ENCODE measurements around the gene VWA7.

DNA sequence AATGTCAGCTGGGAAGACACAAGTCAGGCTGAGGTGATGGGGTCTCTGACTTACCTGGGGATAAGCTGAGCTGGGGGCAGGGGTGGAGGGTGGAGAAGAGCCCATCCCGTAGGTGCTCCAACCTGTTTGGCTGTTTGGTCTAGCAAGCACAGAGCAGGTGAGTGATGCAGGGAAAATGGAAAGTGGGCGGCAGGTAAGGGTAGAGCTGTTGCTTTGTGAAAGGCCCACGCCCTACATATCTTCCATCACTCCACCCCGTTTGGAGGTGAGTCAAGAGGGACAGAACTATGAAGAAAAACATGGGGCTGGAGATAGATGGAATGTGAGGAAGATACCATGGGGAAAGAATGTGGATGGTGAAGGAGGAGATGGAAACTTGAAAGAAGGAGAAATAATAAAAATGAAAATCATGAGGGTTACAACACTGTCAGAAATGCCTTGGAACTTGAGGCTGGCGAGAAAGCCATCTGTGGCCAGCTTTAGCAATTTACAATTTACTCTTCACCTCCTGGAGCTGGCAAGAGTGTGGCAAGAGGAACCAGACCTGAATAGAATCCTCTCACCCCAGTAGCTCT is 56.8 kb downstream of the VWA7 start:
- TF ChIP-seq, protein P1, sequence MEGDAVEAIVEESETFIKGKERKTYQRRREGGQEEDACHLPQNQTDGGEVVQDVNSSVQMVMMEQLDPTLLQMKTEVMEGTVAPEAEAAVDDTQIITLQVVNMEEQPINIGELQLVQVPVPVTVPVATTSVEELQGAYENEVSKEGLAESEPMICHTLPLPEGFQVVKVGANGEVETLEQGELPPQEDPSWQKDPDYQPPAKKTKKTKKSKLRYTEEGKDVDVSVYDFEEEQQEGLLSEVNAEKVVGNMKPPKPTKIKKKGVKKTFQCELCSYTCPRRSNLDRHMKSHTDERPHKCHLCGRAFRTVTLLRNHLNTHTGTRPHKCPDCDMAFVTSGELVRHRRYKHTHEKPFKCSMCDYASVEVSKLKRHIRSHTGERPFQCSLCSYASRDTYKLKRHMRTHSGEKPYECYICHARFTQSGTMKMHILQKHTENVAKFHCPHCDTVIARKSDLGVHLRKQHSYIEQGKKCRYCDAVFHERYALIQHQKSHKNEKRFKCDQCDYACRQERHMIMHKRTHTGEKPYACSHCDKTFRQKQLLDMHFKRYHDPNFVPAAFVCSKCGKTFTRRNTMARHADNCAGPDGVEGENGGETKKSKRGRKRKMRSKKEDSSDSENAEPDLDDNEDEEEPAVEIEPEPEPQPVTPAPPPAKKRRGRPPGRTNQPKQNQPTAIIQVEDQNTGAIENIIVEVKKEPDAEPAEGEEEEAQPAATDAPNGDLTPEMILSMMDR (IDR thresholded peaks at IDR 0.05; ENCODE audit: low read length), result no peak
- TF ChIP-seq EZH2 (IDR thresholded peaks at IDR 0.05; ENCODE audit: borderline replicate concordance, low read length), result no peak

Measured in OCI-LY1 (cell line).